ENCODE measurements around the gene IQCK.
A peak's percentile ranks its signal among the peaks of the same experiment; 100 is the strongest.

IQCK gene

DNA sequence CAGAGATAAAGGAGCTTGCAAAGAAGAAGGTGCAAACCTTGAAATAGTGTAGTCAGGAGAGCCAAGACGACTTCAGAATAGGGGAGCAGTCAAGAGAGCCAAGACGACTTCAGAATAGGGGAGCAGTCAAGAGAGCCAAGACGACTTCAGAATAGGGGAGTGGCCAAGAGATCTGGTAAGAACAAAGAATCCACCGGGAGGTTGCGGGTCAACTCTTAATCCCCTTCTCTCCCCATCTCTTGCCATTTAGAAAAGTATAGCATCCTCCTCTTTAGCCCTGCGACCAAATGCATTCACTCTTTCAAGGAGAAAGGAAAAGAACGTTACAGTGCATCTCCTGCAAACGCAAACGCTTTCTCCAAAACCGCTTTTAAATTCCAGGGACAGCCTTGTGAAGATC, 757 bp upstream of the IQCK start:
- DNase-seq, result no peak
- H3K4me3 ChIP-seq (ENCODE audit: low read depth, low read length), result peak overlapping the region; percentile 94
- in situ Hi-C loops (cut with HindIII; ENCODE audit: low pct_ligation_motif_present, low sequenced_read_pairs), result no loop called here
- H3K27ac ChIP-seq, result peak overlapping the region; percentile 62
- H3K27me3 ChIP-seq (replicated peaks), result no peaks in the 10 kb centered on the region
- TF ChIP-seq, protein P1, sequence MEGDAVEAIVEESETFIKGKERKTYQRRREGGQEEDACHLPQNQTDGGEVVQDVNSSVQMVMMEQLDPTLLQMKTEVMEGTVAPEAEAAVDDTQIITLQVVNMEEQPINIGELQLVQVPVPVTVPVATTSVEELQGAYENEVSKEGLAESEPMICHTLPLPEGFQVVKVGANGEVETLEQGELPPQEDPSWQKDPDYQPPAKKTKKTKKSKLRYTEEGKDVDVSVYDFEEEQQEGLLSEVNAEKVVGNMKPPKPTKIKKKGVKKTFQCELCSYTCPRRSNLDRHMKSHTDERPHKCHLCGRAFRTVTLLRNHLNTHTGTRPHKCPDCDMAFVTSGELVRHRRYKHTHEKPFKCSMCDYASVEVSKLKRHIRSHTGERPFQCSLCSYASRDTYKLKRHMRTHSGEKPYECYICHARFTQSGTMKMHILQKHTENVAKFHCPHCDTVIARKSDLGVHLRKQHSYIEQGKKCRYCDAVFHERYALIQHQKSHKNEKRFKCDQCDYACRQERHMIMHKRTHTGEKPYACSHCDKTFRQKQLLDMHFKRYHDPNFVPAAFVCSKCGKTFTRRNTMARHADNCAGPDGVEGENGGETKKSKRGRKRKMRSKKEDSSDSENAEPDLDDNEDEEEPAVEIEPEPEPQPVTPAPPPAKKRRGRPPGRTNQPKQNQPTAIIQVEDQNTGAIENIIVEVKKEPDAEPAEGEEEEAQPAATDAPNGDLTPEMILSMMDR (IDR thresholded peaks at IDR 0.05; ENCODE audit: low read depth, low read length, missing control alignments), result no peak
- H3K36me3 ChIP-seq (replicated peaks), result peaks cover 14% of the 10 kb centered on the region

DNA sequence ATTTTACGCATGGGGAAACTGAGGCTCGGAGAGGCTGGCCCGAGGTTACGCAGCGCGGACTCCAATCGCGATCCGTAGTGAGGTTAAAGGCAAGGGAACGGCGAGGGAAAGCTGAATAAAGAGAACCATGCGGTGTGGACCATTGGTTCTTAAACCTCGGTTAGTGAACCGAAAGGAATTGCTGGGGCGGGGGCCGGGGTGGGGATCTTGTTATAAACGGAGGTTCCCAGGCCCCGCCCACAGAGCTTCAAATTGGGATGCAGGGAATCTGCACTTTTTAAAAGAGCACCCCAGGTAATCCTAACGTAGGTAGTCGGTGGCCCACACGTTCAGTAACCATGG, 524 bp downstream of the IQCK start:
- Histone ChIP-seq H3K4me3 (ENCODE audit: low read depth, low read length) (peak overlapping the region; percentile 94), H3K36me3 (replicated peaks) (peaks cover 9% of the 10 kb centered on the region), H3K27ac (peak overlapping the region; percentile 62), H3K27me3 (replicated peaks) (no peaks in the 10 kb centered on the region)
- in situ Hi-C loops (cut with HindIII; ENCODE audit: low pct_ligation_motif_present, low sequenced_read_pairs), result no loop called here
- DNase-seq, result no peak
- TF ChIP-seq, protein P1 (IDR thresholded peaks at IDR 0.05; ENCODE audit: low read depth, low read length, missing control alignments), result no peak

DNA sequence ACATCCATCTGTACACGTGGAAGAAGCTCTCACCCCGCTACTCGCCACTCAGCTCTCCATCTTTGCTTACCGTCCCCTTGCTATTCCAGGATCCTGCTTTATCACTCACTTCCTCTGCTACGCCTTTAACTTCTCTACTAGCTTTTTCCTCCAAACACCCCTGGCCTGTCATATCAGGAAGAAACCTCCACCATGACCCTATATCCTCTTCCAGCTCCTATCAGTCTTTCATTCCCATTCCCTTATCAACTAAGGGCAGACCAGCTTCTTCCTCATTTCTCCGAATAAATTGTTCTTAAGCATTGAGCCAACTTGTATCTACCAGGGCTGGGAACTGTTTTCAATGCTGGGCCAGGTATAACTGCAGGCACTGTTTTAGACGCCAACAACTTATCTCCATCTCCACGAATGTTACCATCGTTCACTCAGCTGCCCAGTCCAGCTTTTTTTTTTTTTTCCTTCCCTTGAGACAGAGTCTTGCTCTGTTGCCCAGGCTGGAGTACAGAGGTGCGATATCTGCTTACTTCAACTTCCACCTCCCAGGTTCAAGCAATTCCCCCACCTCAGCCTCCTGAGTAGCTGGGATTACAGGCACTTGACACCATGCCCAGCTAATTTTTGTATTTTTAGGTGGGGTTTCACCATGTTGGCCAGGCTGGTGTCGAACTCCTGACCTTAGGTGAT, 4.3 kb downstream of the IQCK start:
- no peak overlapping the region for H3K4me3 ChIP-seq (ENCODE audit: low read depth, low read length)
- no peak for DNase-seq
- no peaks in the 10 kb centered on the region for H3K27me3 ChIP-seq (replicated peaks)
- in situ Hi-C loops (cut with HindIII; ENCODE audit: low pct_ligation_motif_present, low sequenced_read_pairs), result no loop called here
- no peaks in the 10 kb centered on the region for H3K36me3 ChIP-seq (replicated peaks)
- no peak overlapping the region for H3K27ac ChIP-seq
- TF ChIP-seq, protein P1 (IDR thresholded peaks at IDR 0.05; ENCODE audit: low read depth, low read length, missing control alignments), result no peak

DNA sequence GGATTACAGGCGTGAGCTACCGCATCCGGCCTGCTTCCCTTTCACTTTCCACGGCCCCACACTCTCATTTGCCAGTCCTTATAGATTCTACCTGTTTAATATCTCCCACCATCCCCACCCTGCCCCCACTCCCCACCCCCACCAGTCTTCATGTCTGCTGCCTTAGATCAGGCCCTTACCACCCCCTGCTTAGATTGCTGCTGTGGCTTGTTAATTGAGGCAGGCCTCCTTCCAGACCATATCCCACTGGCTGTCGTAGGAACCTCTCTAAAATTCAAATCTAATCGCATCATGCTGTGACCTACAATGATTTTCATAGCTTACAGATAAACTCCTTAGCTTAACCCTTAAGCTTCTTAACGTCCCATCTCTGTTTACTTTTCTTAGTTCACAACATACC, 4.9 kb downstream of the IQCK start:
- TF ChIP-seq, protein P1 (IDR thresholded peaks at IDR 0.05; ENCODE audit: low read depth, low read length, missing control alignments), result no peak
- H3K4me3 ChIP-seq (ENCODE audit: low read depth, low read length), result no peak overlapping the region
- no peak overlapping the region for H3K27ac ChIP-seq
- H3K27me3 ChIP-seq (replicated peaks), result no peaks in the 10 kb centered on the region
- no peak for DNase-seq
- in situ Hi-C loops (cut with HindIII; ENCODE audit: low pct_ligation_motif_present, low sequenced_read_pairs), result no loop called here
- H3K36me3 ChIP-seq (replicated peaks), result no peaks in the 10 kb centered on the region

DNA sequence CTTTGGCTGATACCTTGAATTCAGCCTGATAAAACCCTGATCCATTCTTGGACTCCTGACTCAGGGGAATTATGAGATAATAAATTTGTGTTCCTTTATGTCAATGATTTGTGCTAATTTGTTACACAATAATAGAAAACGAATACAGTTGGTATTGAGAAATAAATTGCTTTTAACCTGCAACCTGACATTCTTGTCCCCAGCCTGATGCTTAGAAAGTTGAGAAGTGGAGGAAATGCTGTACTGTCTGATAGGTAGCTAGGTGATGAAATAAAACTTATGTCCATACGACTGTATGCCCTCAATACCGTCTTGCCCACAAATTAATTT, 10.5 kb downstream of the IQCK start:
- H3K4me3 ChIP-seq (ENCODE audit: low read depth, low read length), result no peak overlapping the region
- no peak overlapping the region for H3K27ac ChIP-seq
- in situ Hi-C loops (cut with HindIII; ENCODE audit: low pct_ligation_motif_present, low sequenced_read_pairs), result loop anchor here (25.0 kb wide), 1 partner anchor 159 kb away; the partner anchor contains the start of gene GPRC5B
- no peaks in the 10 kb centered on the region for H3K27me3 ChIP-seq (replicated peaks)
- H3K36me3 ChIP-seq (replicated peaks), result no peaks in the 10 kb centered on the region
- TF ChIP-seq, protein P1 (IDR thresholded peaks at IDR 0.05; ENCODE audit: low read depth, low read length, missing control alignments), result no peak
- no peak for DNase-seq

DNA sequence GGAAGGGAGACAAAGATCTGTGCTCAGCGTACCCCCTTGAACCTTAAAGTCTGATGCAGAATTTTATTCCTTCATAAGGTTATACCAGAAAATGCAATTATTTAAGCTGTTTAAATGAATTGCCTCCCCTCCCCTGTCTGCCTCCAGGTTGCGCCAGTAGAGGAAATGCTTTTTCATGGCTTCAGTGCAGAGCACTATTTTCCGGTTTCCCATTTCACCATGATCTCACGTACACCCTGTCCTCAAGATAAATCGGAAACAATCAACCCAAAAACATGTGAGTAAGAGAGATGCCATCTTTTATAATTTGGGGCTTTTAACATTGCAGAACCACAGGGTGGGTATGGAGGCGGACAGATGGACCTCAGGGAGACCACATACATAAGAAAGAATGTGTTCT, 15.5 kb downstream of the IQCK start:
- in situ Hi-C loops (cut with HindIII; ENCODE audit: low pct_ligation_motif_present, low sequenced_read_pairs), result loop anchor here (25.0 kb wide), 1 partner anchor 154 kb away; the partner anchor contains the start of gene GPRC5B
- no peak overlapping the region for H3K27ac ChIP-seq

More for the DNA sequence above, 15.5 kb downstream of the IQCK start:
- no peak for DNase-seq
- TF ChIP-seq, protein P1 (IDR thresholded peaks at IDR 0.05; ENCODE audit: low read depth, low read length, missing control alignments), result no peak
- Histone ChIP-seq H3K27me3 (replicated peaks) (no peaks in the 10 kb centered on the region), H3K4me3 (ENCODE audit: low read depth, low read length) (no peak overlapping the region), H3K36me3 (replicated peaks) (peaks cover 2% of the 10 kb centered on the region)
